ENCODE measurements around the gene RIOX2. TPM values are rescaled to one million over a fixed set of nuclear protein-coding genes. Genes with fewer than 3 reads are reported as not detected.

The RIOX2 gene
- total and polyA plus RNA-seq, 2 of the 8 experiments (the other 6 are each of a cell fraction or from before 2014, with no cell fraction given) = 3.8 to 16.4 TPM

GRCh38 chr3:97928986-97929385, 43.2 kb downstream of the RIOX2 start (continued):
- TF ChIP-seq KDM1A (IDR thresholded peaks at IDR 0.05; ENCODE audit: borderline replicate concordance, low read length) (no peak), HDAC2 (IDR thresholded peaks at IDR 0.05; ENCODE audit: borderline replicate concordance in 1 of 2, low read depth in 2 of 2, low read length in 2 of 2) (no peak), BCL11A (IDR thresholded peaks at IDR 0.05; ENCODE audit: low read depth in 2 of 2, low read length in 2 of 2) (no peak), RAD21 (IDR thresholded peaks at IDR 0.05 in 1 of 2, conservative IDR thresholded peaks at IDR 0.05 in 1 of 2; ENCODE audit: low read depth in 2 of 2, low read length in 2 of 2) (no peak)
